T-helper 2 cell treated with Interferon-gamma antibody and Interleukin-4, amounts not matched to agents 100 ng/mL and 5 ng/mL, for 36 hours (primary cell): ENCODE results near the gene SEPSECS. TPM values are rescaled to one million over a fixed set of nuclear protein-coding genes. Genes with fewer than 3 reads are reported as not detected.

Experiments
- intact Hi-C: fragments of 100-400 bp; cut with micrococcal nuclease; formaldehyde crosslinking; loops from one replicate; pipeline ENCODE4 v1.15.1; 2023
- total RNA-seq: library from RNA; stranded (reverse); gene quantifications from 2 replicates; pipeline ENCODE4 v1.2.3, GENCODE V29; 2022

SEPSECS gene
- total RNA-seq, 1 donor from 2014 or later: 12.0 TPM

GRCh38 chr4:25111648-25112196 lies 48.5 kb downstream of the SEPSECS start:
- intact Hi-C loops: no loop called here

GRCh38 chr4:25110527-25111329 lies 49.5 kb downstream of the SEPSECS start:
- intact Hi-C loops: no loop called here

- intact Hi-C loops: no loop called here
Observed at GRCh38 chr4:25109511-25109910, 50.7 kb downstream of the SEPSECS start.

GRCh38 chr4:25108556-25108955 lies 51.7 kb downstream of the SEPSECS start:
- intact Hi-C loops: no loop called here

- intact Hi-C loops: no loop called here
Observed at GRCh38 chr4:25107827-25108516, 52.3 kb downstream of the SEPSECS start.

- intact Hi-C loops: no loop called here
Observed at GRCh38 chr4:25106363-25107151, 53.7 kb downstream of the SEPSECS start.

- intact Hi-C loops: no loop called here
Observed at GRCh38 chr4:25104591-25104990, 55.7 kb downstream of the SEPSECS start.

GRCh38 chr4:25103418-25103817 lies 56.8 kb downstream of the SEPSECS start:
- intact Hi-C loops: no loop called here

- intact Hi-C loops: no loop called here
Observed at GRCh38 chr4:25101836-25102235, 58.4 kb downstream of the SEPSECS start.

- intact Hi-C loops: no loop called here
Observed at GRCh38 chr4:25100710-25101109, 59.5 kb downstream of the SEPSECS start.

GRCh38 chr4:25100021-25100555 lies 60.2 kb downstream of the SEPSECS start:
- intact Hi-C loops: no loop called here

- intact Hi-C loops: no loop called here
Observed at GRCh38 chr4:25098964-25099891, 61.0 kb downstream of the SEPSECS start.

GRCh38 chr4:25096981-25097443 lies 63.2 kb downstream of the SEPSECS start:
- intact Hi-C loops: no loop called here

- intact Hi-C loops: no loop called here
Observed at GRCh38 chr4:25096251-25096980, 63.8 kb downstream of the SEPSECS start.

GRCh38 chr4:25095837-25096236 lies 64.4 kb downstream of the SEPSECS start:
- intact Hi-C loops: no loop called here

- intact Hi-C loops: no loop called here
Observed at GRCh38 chr4:25092139-25092538, 68.1 kb downstream of the SEPSECS start.

GRCh38 chr4:25090516-25090915 lies 69.7 kb downstream of the SEPSECS start:
- intact Hi-C loops: no loop called here

- intact Hi-C loops: no loop called here
Observed at GRCh38 chr4:25089051-25089763, 71.0 kb downstream of the SEPSECS start.
